Measurements from ENCODE around the gene TNFAIP2. TPM values are rescaled to one million over a fixed set of nuclear protein-coding genes. Genes with fewer than 3 reads are reported as not detected.

TNFAIP2 gene
- total and polyA plus RNA-seq, 8 donors, result 30.7 to 279 (median 73.0) TPM

- Histone ChIP-seq H3K27me3 (peaks cover 3 to 45% (median 11%) of the 10 kb centered on the region in 3 donors), H3K27ac (no peak overlapping the region), H3K4me1 (peaks cover 26 to 44% (median 33%) of the 10 kb centered on the region in 4 donors), H3K36me3 (no peaks in the 10 kb centered on the region), H3K4me3 (no peak overlapping the region), H3K9me3 (no peaks in the 10 kb centered on the region)
- 81 to 88% (median 85%) methylated on average over 27 to 28 of the region's 28 CpGs for WGBS, 5 donors
- TF ChIP-seq CTCF (IDR thresholded peaks at IDR 0.05) (no peak), POLR2AphosphoS5 (IDR thresholded peaks at IDR 0.05) (no peak), POLR2A (IDR thresholded peaks at IDR 0.05) (no peak), EP300 (IDR thresholded peaks at IDR 0.05) (no peak)
- peak in 1 of 2 donors; percentile 3 for DNase-seq
- intact Hi-C loops (cut with DNase I; ENCODE audit: low total_unique reads), result no loop called here
Measured at GRCh38 chr14:103089386-103090335, 33.6 kb upstream of the TNFAIP2 start.

GRCh38 chr14:103090481-103091020 lies 32.7 kb upstream of the TNFAIP2 start:
- WGBS, 5 donors, result 57 to 73% (median 66%) methylated on average over 10 to 12 of the region's 12 CpGs

GRCh38 chr14:103091041-103091882 lies 32.0 kb upstream of the TNFAIP2 start:
- Histone ChIP-seq H3K27me3 (peaks cover 0 to 29% (median 0%) of the 10 kb centered on the region in 3 donors), H3K36me3 (no peaks in the 10 kb centered on the region), H3K27ac (peak overlapping the region; percentile 26 to 78 (median 65)), H3K4me1 (peaks cover 38 to 56% (median 45%) of the 10 kb centered on the region in 4 donors), H3K4me3 (peak overlapping the region; percentile 49 to 56 (median 52)), H3K9me3 (no peaks in the 10 kb centered on the region)
- intact Hi-C loops (cut with DNase I; ENCODE audit: low total_unique reads), result no loop called here
- 5 to 20% (median 7%) methylated on average over 17 to 69 of the region's 69 CpGs for WGBS, 5 donors
- DNase-seq, result peak; percentile 75 to 89
- TF ChIP-seq POLR2A (IDR thresholded peaks at IDR 0.05), result no peak
- no peak for TF ChIP-seq POLR2AphosphoS5 (IDR thresholded peaks at IDR 0.05)
- peak in 4 of 7 experiments; percentile 21 to 72 (median 38) for TF ChIP-seq CTCF (IDR thresholded peaks at IDR 0.05)
- TF ChIP-seq EP300 (IDR thresholded peaks at IDR 0.05), result no peak

More at GRCh38 chr14:103090481-103091020, 32.7 kb upstream of the TNFAIP2 start:
- Histone ChIP-seq H3K4me3 (peak overlapping the region in 1 of 4 donors; percentile 56), H3K36me3 (no peaks in the 10 kb centered on the region), H3K4me1 (peaks cover 35 to 51% (median 42%) of the 10 kb centered on the region in 4 donors), H3K27me3 (peaks cover 0 to 36% (median 2%) of the 10 kb centered on the region in 3 donors), H3K27ac (peak overlapping the region in 2 of 5 donors; percentile 65 to 78), H3K9me3 (no peaks in the 10 kb centered on the region)
- intact Hi-C loops (cut with DNase I; ENCODE audit: low total_unique reads), result no loop called here
- TF ChIP-seq EP300 (IDR thresholded peaks at IDR 0.05), result no peak
- no peak for TF ChIP-seq POLR2AphosphoS5 (IDR thresholded peaks at IDR 0.05)
- no peak for TF ChIP-seq CTCF (IDR thresholded peaks at IDR 0.05)
- no peak for TF ChIP-seq POLR2A (IDR thresholded peaks at IDR 0.05)
- DNase-seq, result no peak

- Histone ChIP-seq H3K27ac (peak overlapping the region; percentile 26 to 78 (median 65)), H3K36me3 (no peaks in the 10 kb centered on the region), H3K4me1 (peaks cover 38 to 62% (median 51%) of the 10 kb centered on the region in 4 donors), H3K9me3 (no peaks in the 10 kb centered on the region), H3K27me3 (peaks cover 0 to 23% (median 0%) of the 10 kb centered on the region in 3 donors), H3K4me3 (peak overlapping the region; percentile 49 to 56 (median 52))
- DNase-seq, result no peak
- 32 to 71% (median 34%) methylated on average over 4 to 9 of the region's 9 CpGs for WGBS, 5 donors
- no peak for TF ChIP-seq POLR2AphosphoS5 (IDR thresholded peaks at IDR 0.05)
- TF ChIP-seq EP300 (IDR thresholded peaks at IDR 0.05), result no peak
- TF ChIP-seq POLR2A (IDR thresholded peaks at IDR 0.05), result no peak
- TF ChIP-seq CTCF (IDR thresholded peaks at IDR 0.05), result peak in 1 of 7 experiments; percentile 7
- intact Hi-C loops (cut with DNase I; ENCODE audit: low total_unique reads), result no loop called here
Measured at GRCh38 chr14:103091883-103092222, 31.4 kb upstream of the TNFAIP2 start.
